Progenitor cell of endocrine pancreas (in vitro differentiated cells): Measurements from ENCODE around the gene AVP. TPM values are rescaled to one million over a fixed set of nuclear protein-coding genes. Genes with fewer than 3 reads are reported as not detected.

Experiments
- DNase-seq: peaks from one replicate; pipeline ENCODE4 v3.0.0; 2021; ENCODE audit warnings: low spot score; ENCODE audit not compliant: unreplicated experiment
- H3K27ac Mint-ChIP-seq: 2 replicates; pipeline ENCODE4 v1.8.0; 2021; ENCODE audit warnings: mild to moderate bottlenecking, moderate library complexity, mixed read lengths
- H3K27me3 Mint-ChIP-seq: 2 replicates; pipeline ENCODE4 v1.8.0; 2021; ENCODE audit warnings: mixed read lengths
- H3K36me3 Mint-ChIP-seq: 2 replicates; pipeline ENCODE4 v1.8.0; 2022; ENCODE audit warnings: mixed read lengths; ENCODE audit not compliant: insufficient read depth
- H3K4me1 Mint-ChIP-seq: 2 replicates; pipeline ENCODE4 v1.8.0; 2021; ENCODE audit warnings: low read depth, mixed read lengths
- H3K4me3 Mint-ChIP-seq: 2 replicates; pipeline ENCODE4 v1.8.0; 2021; ENCODE audit warnings: low read depth, mild to moderate bottlenecking, moderate library complexity, mixed read lengths
- H3K9me3 Mint-ChIP-seq: 2 replicates; pipeline ENCODE4 v1.8.0; 2021; ENCODE audit warnings: low read depth, mixed read lengths
- total RNA-seq: library from RNA; stranded (reverse); gene quantifications from 2 replicates; pipeline ENCODE4 v1.2.1, GENCODE V29; 2021
- TF ChIP-seq, protein P1 (sequence below): fragments of 200-600 bp; sonication (generic); IDR thresholded peaks from one replicate; pipeline ENCODE4 v1.5.0; 2021; ENCODE audit warnings: antibody characterized with exemption, mild to moderate bottlenecking; ENCODE audit not compliant: unreplicated experiment

Gene AVP
- total RNA-seq, 1 donor from 2014 or later = not detected

DNA sequence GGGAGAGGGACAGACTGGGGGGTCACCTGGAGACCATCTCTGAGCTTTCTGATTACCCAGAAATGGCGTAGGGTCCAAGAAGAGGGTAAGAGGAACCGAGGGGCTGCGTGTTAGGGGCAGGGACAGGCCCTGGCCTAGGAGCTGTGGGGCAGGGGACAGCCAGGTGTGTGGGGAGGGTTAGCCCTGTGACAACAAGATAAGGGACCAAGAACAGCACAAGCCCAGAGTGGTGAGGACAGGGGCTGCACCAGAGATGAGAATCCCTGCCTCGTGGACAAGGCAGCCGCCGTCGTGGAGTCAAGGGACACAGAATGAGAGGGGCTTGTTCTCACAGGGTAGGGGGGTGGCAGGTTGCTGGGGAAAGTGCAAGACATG lies 449 bp upstream of the AVP start:
- H3K36me3 Mint-ChIP-seq = no peaks in the 10 kb centered on the region
- H3K27ac Mint-ChIP-seq = no peak overlapping the region
- peaks cover 1% of the 10 kb centered on the region for H3K4me1 Mint-ChIP-seq
- TF ChIP-seq, protein P1, sequence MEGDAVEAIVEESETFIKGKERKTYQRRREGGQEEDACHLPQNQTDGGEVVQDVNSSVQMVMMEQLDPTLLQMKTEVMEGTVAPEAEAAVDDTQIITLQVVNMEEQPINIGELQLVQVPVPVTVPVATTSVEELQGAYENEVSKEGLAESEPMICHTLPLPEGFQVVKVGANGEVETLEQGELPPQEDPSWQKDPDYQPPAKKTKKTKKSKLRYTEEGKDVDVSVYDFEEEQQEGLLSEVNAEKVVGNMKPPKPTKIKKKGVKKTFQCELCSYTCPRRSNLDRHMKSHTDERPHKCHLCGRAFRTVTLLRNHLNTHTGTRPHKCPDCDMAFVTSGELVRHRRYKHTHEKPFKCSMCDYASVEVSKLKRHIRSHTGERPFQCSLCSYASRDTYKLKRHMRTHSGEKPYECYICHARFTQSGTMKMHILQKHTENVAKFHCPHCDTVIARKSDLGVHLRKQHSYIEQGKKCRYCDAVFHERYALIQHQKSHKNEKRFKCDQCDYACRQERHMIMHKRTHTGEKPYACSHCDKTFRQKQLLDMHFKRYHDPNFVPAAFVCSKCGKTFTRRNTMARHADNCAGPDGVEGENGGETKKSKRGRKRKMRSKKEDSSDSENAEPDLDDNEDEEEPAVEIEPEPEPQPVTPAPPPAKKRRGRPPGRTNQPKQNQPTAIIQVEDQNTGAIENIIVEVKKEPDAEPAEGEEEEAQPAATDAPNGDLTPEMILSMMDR = no peak
- no peak overlapping the region for H3K4me3 Mint-ChIP-seq
- DNase-seq = no peak
- H3K27me3 Mint-ChIP-seq = peaks cover 58% of the 10 kb centered on the region
- H3K9me3 Mint-ChIP-seq = no peaks in the 10 kb centered on the region

DNA sequence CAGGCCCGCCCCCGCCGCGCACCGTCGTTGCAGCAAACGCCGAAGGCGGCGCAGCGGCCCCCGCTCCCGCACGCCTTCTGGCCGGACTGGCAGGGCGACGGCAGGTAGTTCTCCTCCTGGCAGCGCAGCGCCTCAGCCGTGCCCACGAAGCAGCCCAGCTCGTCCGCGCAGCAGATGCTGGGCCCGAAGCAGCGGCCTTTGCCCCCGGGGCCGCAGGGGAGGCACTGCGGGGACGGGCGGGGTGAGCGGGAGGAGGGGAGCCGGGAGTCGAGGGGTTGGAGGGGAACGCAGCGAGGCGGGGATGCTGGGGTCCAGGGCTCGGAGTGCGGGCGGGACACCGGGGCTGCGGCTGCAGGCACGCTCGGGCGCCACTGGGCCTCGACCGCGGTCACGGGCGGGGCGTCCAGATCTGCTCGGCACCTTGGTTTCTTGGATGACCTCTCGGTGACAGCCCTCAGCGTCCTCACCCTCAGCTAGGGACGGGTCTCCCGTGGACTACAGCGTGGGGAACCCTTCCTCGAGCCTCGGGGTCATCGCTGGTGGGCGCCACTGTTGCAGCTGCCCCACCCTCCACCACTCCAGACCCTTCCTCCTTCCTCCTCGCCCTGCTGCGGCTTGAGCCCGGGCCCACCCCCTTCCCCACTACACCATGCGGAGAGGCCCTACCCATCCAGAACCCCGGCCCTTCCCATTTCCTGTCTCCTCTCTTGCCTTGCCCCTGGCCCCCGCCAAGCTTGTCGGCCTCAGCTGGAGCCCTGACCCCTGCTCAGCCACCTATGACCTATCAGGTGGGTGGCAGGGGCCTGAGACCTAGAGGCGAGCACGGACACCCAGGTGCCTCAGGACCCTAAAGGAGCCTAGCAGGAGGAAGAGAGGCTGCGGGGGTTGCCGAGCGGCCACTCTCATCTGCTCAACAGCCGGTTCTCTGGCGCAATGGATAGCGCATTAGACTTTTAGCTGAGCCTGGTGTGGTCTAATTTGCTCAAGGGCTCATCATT lies 1.3 kb downstream of the AVP start:
- TF ChIP-seq, protein P1 = no peak
- Mint-ChIP-seq H3K36me3 (no peaks in the 10 kb centered on the region), H3K4me3 (peak overlapping the region; percentile 24), H3K27me3 (peaks cover 64% of the 10 kb centered on the region), H3K27ac (no peak overlapping the region), H3K9me3 (no peaks in the 10 kb centered on the region), H3K4me1 (peaks cover 1% of the 10 kb centered on the region)
- no peak for DNase-seq

DNA sequence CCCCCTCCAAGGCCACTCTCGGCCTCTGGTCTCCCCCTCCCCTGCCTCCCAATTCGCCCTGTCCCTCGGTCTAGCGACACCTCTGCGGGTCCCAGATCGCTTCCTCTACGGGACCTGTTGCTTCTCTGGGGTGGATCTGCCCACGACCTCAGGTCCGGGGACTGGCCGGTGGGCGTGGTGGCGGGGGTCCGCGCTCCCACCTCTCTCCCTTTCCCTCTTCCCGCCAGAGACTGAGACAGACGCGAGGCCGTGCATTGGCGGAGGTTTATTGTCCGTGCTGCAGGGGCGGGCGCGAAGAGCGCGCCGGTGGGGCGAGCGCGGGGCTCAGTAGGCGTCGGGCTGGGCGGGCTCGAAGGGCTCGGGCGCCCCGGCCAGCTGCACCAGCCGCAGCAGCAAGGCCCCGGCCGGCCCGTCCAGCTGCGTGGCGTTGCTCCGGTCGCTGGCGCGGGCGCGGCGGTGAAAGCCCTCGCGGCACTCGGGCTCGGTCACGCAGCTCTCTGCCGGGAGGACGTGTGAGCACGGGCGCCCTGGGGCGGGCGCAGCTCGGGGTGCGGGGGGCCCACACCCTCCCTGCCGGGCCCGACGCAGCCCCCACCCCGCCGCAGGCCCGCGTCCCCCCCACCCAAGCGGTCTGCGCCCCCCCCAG lies 2.1 kb downstream of the AVP start:
- DNase-seq = no peak
- H3K4me3 Mint-ChIP-seq = peak overlapping the region; percentile 47

DNA sequence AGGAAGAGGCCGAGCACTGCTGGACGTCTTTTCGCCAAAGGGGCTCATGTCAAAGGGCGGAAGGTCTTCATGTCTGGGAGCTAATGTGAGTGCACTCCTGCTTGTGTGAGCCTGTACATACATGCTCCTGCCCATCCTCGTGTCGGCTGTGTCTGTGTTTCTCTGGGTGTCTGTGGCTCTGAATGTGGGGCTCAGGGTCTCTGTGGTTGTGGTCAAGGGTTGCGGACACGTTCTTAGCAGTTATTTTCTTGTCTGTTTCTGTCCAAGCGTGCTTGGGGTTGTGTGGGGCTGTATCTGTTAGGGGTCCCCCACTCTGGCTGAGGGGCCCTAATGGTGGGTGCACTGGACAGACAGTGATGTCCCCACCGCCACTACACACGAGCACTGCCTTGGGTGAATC lies 2.9 kb downstream of the AVP start:
- H3K27me3 Mint-ChIP-seq = peaks cover 66% of the 10 kb centered on the region
- TF ChIP-seq, protein P1 = no peak
- H3K27ac Mint-ChIP-seq = peak overlapping the region; percentile 62
- peaks cover 1% of the 10 kb centered on the region for H3K4me1 Mint-ChIP-seq
- H3K9me3 Mint-ChIP-seq = no peaks in the 10 kb centered on the region
- H3K4me3 Mint-ChIP-seq = peak overlapping the region; percentile 38
- DNase-seq = no peak
- no peaks in the 10 kb centered on the region for H3K36me3 Mint-ChIP-seq

More for the DNA sequence above, 2.1 kb downstream of the AVP start:
- H3K27me3 Mint-ChIP-seq = peaks cover 66% of the 10 kb centered on the region
- no peaks in the 10 kb centered on the region for H3K9me3 Mint-ChIP-seq
- H3K27ac Mint-ChIP-seq = no peak overlapping the region
- TF ChIP-seq, protein P1 = no peak
- H3K36me3 Mint-ChIP-seq = no peaks in the 10 kb centered on the region
- H3K4me1 Mint-ChIP-seq = peaks cover 1% of the 10 kb centered on the region

DNA sequence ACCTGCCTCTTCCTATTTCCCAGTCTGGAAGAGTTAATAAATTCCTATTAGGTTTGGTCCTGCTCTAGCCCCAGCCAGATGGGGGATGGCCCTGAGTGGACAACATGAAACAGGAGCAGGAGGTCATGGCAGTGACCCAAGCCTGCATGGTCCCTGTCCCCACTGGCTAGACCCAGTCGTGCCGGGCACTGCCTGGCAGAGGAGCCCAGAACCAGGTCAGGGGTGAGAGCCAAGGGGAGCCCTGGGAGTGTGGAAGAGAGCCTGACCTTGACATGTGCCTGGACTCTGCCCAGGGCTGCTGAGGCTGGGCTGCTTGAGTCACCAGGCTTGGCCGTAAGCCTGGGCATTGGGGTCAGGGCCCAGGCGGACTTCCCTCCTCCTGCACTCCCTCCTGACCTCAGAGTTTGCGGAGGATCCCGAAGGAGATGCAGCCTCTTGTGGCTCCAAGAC lies 3.6 kb downstream of the AVP start:
- Mint-ChIP-seq H3K36me3 (no peaks in the 10 kb centered on the region), H3K27me3 (peaks cover 66% of the 10 kb centered on the region)

More for the DNA sequence above, 3.6 kb downstream of the AVP start:
- no peak overlapping the region for H3K27ac Mint-ChIP-seq
- no peak for DNase-seq
- no peak overlapping the region for H3K4me3 Mint-ChIP-seq
- TF ChIP-seq, protein P1 = no peak
- no peaks in the 10 kb centered on the region for H3K9me3 Mint-ChIP-seq
- peaks cover 1% of the 10 kb centered on the region for H3K4me1 Mint-ChIP-seq
